ENCODE measurements around the gene PC.
"Not testable (repeated sequence)": the region's sequence is repeated elsewhere in the genome, so short reads cannot be mapped to it uniquely, and the experiment has no call there.

Gene PC

GRCh38 chr11:66841861-66842260, 116.3 kb downstream of the PC start:
- DNase-seq (ENCODE audit: low spot score): no peak

- DNase-seq (ENCODE audit: low spot score): no peak
Measured at GRCh38 chr11:66840317-66841091, 117.7 kb downstream of the PC start.

DNA sequence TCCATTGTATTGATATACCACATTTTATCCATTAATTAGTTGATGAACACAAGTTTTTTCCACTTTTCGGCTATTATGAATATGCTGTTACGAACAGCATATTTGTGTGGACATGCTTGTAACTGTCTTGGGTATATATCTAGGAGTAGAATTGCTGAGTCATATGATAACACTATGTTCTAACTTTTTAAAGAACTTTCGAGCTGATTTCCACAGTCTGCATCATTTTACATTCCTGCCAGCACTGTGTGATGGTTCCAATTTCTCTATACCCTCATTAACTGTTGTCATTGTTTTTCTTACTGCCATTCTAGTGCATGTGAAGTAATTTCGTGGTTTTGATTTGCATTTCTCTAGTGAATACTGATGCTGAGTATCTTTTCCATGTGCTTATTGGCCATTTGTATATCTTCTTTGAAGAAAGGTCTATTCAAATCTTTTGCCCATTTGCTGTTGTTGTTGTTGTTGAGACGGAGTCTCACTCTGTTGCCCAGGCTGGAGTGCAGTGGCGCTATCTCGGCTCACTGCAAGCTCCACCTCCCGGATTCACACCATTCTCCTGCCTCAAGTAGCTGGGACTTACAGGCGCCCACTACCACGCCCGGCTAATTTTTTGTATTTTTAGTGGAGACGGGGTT, 122.3 kb downstream of the PC start:
- no peak for DNase-seq (ENCODE audit: low spot score)

DNA sequence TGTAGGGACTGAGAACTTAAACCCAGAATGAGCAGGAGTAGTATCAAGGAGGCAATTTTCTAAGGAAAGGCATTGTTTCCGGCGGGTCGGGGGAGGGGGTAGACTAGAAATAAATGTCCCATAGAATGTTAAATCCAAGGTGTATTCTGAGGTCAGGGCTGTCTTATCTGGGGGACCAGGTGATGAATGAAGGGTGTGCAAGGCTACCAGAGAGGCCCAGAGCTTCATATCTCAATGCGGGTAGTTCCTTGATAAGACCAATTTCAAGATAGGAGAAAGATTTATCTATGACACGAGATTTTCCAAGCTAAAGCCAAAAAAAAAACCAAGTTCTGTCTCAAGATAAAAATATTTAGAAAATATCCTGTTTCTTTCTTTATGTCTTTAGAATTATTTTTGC, 123.2 kb downstream of the PC start:
- DNase-seq (ENCODE audit: low spot score): no peak

DNA sequence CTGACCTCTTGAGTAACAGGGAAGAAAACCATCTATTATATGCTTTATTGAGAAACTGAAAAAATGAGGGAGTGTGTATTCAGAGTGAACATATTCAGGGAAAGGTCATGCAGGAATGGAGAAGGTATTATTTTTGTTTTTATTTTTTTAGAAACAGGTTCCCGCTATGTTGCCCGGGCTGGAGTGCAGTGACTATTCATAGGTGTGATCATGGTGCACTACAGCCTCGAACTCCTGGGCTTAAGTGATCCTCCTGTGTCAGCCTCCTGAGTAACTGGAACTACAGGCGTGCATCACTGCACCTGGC, 123.7 kb downstream of the PC start:
- DNase-seq (ENCODE audit: low spot score): no peak

DNA sequence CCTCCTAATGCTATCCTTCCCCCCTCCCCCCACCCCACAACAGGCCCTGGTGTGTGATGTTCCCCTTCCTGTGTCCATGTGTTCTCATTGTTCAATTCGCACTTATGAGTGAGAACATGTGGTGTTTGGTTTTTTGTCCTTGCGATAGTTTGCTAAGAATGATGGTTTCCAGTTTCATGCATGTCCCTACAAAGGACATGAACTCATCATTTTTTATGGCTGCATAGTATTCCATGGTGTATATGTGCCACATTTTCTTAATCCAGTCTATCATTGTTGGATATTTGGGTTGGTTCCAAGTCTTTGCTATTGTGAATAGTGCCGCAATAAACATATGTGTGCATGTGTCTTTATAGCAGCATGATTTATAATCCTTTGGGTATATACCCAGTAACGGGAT, 133.6 kb downstream of the PC start:
- not testable (repeated sequence) for DNase-seq (ENCODE audit: low spot score)

DNA sequence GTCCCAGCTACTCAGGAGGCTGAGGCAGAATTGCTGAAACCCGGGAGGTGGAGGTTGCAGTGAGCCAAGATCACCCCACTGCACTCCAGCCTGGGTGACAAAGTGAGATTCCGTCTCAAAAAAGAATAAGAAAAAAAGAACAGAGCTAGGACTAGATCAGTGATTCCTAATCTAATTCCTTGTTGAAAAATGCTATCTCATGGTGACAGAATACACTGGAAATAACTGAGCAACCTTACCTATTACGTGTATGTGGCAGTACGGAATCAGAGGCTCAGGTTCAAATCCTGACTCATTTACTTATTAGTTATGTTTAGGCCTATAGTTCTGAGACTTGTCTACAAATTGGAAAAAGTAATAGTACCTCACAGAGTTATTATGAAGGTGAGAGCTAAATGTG, 134.5 kb downstream of the PC start:
- no peak for DNase-seq (ENCODE audit: low spot score)

- DNase-seq (ENCODE audit: low spot score): no peak
Measured at GRCh38 chr11:66820901-66821300, 137.3 kb downstream of the PC start.

GRCh38 chr11:66820381-66820780, 137.8 kb downstream of the PC start:
- DNase-seq (ENCODE audit: low spot score): no peak

- DNase-seq (ENCODE audit: low spot score): no peak
Measured at GRCh38 chr11:66818231-66818955, 139.8 kb downstream of the PC start.

- DNase-seq (ENCODE audit: low spot score): no peak
Measured at GRCh38 chr11:66815646-66816045, 142.5 kb downstream of the PC start.

DNA sequence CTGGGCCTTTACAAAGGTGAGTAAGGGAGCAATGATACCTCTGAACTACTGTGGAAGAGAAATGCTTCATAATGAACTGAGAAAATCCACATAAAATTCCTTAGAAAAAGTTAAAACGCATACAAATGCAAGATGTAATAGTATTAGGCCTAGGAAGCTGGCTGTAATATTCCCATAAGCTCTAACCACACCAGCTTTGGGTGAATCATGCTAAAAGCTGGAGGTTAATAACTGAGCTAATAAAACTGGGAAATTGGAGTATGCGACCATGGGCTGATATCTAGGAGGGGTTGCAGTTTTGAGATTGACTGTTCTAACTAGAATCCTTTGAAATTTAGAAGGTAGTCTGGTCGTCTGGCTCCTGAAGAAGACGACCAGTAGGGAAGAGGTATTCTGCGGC, 143.5 kb downstream of the PC start:
- no peak for DNase-seq (ENCODE audit: low spot score)

- no peak for DNase-seq (ENCODE audit: low spot score)
Measured at GRCh38 chr11:66810576-66811185, 147.5 kb downstream of the PC start.

GRCh38 chr11:66809592-66809991, 148.6 kb downstream of the PC start:
- DNase-seq (ENCODE audit: low spot score): no peak

DNA sequence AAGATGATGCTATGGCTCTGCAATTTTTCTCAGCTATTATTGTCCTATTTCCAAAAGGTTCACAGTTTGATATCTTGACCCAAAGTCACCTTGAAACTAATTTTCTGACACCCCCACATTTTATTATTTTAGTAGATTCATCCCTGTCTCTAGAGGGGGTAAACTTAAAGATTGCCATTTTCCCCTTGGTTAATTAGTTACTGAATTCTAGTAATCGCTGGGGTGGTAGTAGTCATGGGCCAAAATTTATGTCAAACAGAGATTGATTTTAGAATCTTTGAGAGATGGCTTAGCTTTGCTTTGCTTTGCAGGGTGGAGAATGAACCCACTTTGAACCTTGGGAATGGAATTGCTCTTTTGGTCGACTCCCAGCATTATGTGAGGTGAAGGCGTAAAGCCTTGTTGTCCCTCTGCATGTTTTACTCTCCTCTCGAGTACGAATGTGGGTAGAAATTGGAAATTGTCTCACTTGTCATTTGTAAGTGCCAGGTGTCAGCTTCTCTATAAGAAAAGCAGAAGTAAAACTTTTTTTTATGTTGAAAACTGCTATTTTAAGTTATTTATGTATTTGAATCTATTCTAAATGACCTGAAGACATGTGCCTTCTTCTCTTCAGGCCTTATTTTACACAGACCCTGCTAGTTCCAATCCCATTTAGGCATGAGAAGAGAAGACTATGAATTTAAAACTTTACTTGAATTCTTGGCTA, 157.3 kb downstream of the PC start:
- no peak for DNase-seq (ENCODE audit: low spot score)

DNA sequence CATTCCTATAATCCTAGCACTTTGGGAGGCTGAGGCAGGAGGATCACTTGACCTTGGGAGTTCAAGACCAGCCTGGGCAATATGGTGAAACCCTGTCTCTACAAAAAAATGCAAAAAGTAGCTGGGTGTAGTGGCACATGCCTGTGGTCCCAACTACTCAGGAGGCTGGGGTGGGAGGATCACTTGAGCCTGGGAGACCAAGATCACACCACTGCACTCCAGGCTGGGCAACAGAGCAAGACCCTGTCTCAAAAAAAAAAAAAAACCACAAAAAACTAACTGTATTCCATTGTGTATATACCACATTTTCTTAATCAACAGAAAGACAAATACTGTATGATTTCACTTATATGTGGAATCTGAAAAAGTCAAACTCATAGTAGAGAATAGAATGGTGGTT, 158.4 kb downstream of the PC start:
- not testable (repeated sequence) for DNase-seq (ENCODE audit: low spot score)

All from cerebellar cortex (tissue), 1 donor.